Adipocyte (in vitro differentiated cells): ENCODE results near the gene ZBED5.
"Not testable (repeated sequence)": the region's sequence is repeated elsewhere in the genome, so short reads cannot be mapped to it uniquely, and the experiment has no call there.

ENCODE experiments used
- DNase-seq: peaks from one replicate; pipeline ENCODE4 v3.0.0-alpha.2; 2015; ENCODE audit warnings: low read depth
- H3K27me3 ChIP-seq: replicated peaks from 2 replicates; pipeline ENCODE4 v1.7.0; 2013; ENCODE audit warnings: mild to moderate bottlenecking, low read length, moderate library complexity; ENCODE audit not compliant: control insufficient read depth, insufficient read depth
- H3K36me3 ChIP-seq: 2 replicates; pipeline ENCODE4 v1.7.0; 2013; ENCODE audit warnings: low read length, mild to moderate bottlenecking, moderate library complexity; ENCODE audit not compliant: control insufficient read depth, insufficient read depth, severe bottlenecking
- H3K4me1 ChIP-seq: 2 replicates; pipeline ENCODE4 v1.7.0; 2013; ENCODE audit warnings: mild to moderate bottlenecking, low read length, moderate library complexity; ENCODE audit not compliant: control insufficient read depth, insufficient read depth
- H3K4me3 ChIP-seq: 2 replicates; pipeline ENCODE4 v1.7.0; 2013; ENCODE audit warnings: mild to moderate bottlenecking, low read length, moderate library complexity
- H3K9ac ChIP-seq: 2 replicates; pipeline ENCODE4 v1.7.0; 2013; ENCODE audit warnings: mild to moderate bottlenecking, low read length, moderate library complexity
- H3K9me3 ChIP-seq: 2 replicates; pipeline ENCODE4 v1.7.0; 2013; ENCODE audit warnings: mild to moderate bottlenecking, low read length, moderate library complexity; ENCODE audit not compliant: control insufficient read depth

Gene ZBED5

GRCh38 chr11:10829139-10829538 is 28.7 kb downstream of the ZBED5 start:
- Histone ChIP-seq H3K4me1 (no peaks in the 10 kb centered on the region), H3K9me3 (no peaks in the 10 kb centered on the region), H3K36me3 (no peaks in the 10 kb centered on the region), H3K27me3 (no peaks in the 10 kb centered on the region), H3K9ac (no peak overlapping the region), H3K4me3 (no peak overlapping the region)
- DNase-seq, result no peak

- H3K36me3 ChIP-seq, result no peaks in the 10 kb centered on the region
- H3K9me3 ChIP-seq, result no peaks in the 10 kb centered on the region
- no peaks in the 10 kb centered on the region for H3K27me3 ChIP-seq
- DNase-seq, result no peak
- peaks cover 5% of the 10 kb centered on the region for H3K4me1 ChIP-seq
- H3K9ac ChIP-seq, result no peak overlapping the region
- no peak overlapping the region for H3K4me3 ChIP-seq
Measured at GRCh38 chr11:10828402-10828801, 29.5 kb downstream of the ZBED5 start.

- no peak overlapping the region for H3K9ac ChIP-seq
- no peaks in the 10 kb centered on the region for H3K27me3 ChIP-seq
- H3K9me3 ChIP-seq, result no peaks in the 10 kb centered on the region
- H3K4me1 ChIP-seq, result peaks cover 5% of the 10 kb centered on the region
- DNase-seq, result no peak
- no peak overlapping the region for H3K4me3 ChIP-seq
- H3K36me3 ChIP-seq, result no peaks in the 10 kb centered on the region
Measured at GRCh38 chr11:10824888-10825287, 33.0 kb downstream of the ZBED5 start.

GRCh38 chr11:10823152-10823579 is 34.7 kb downstream of the ZBED5 start:
- Histone ChIP-seq H3K4me1 (peaks cover 5% of the 10 kb centered on the region), H3K9ac (no peak overlapping the region), H3K9me3 (no peaks in the 10 kb centered on the region), H3K27me3 (no peaks in the 10 kb centered on the region), H3K36me3 (no peaks in the 10 kb centered on the region), H3K4me3 (peak overlapping the region; percentile 33)
- no peak for DNase-seq

GRCh38 chr11:10822491-10822890 is 35.4 kb downstream of the ZBED5 start:
- H3K4me3 ChIP-seq, DNase-seq, H3K9ac ChIP-seq, H3K36me3 ChIP-seq, H3K4me1 ChIP-seq, H3K9me3 ChIP-seq, H3K27me3 ChIP-seq: not testable (repeated sequence)

GRCh38 chr11:10818594-10818993 is 39.3 kb downstream of the ZBED5 start:
- Histone ChIP-seq H3K4me3 (no peak overlapping the region), H3K4me1 (peaks cover 2% of the 10 kb centered on the region), H3K36me3 (no peaks in the 10 kb centered on the region), H3K9ac (no peak overlapping the region), H3K9me3 (no peaks in the 10 kb centered on the region), H3K27me3 (no peaks in the 10 kb centered on the region)
- peak; percentile 47 for DNase-seq

- peaks cover 8% of the 10 kb centered on the region for H3K4me1 ChIP-seq
- H3K4me3 ChIP-seq, result no peak overlapping the region
- H3K9me3 ChIP-seq, result no peaks in the 10 kb centered on the region
- no peak overlapping the region for H3K9ac ChIP-seq
- H3K27me3 ChIP-seq, result no peaks in the 10 kb centered on the region
- no peak for DNase-seq
- H3K36me3 ChIP-seq, result no peaks in the 10 kb centered on the region
Measured at GRCh38 chr11:10813945-10814344, 43.9 kb downstream of the ZBED5 start.

- peak; percentile 75 for DNase-seq
- H3K27me3 ChIP-seq, result no peaks in the 10 kb centered on the region
- peaks cover 26% of the 10 kb centered on the region for H3K36me3 ChIP-seq
Measured at GRCh38 chr11:10809373-10810160, 48.3 kb downstream of the ZBED5 start.

GRCh38 chr11:10808553-10809372 is 49.1 kb downstream of the ZBED5 start, which contains the start of gene EIF4G2:
TSS of gene EIF4G2 (minus strand) at chr11:10808926.
- H3K36me3 ChIP-seq, result peaks cover 34% of the 10 kb centered on the region

More at GRCh38 chr11:10809373-10810160, 48.3 kb downstream of the ZBED5 start:
- Histone ChIP-seq H3K4me3 (peak overlapping the region; percentile 97), H3K9me3 (no peaks in the 10 kb centered on the region), H3K4me1 (peaks cover 32% of the 10 kb centered on the region), H3K9ac (peak overlapping the region; percentile 100)

GRCh38 chr11:10808235-10808552 is 49.7 kb downstream of the ZBED5 start:
- H3K36me3 ChIP-seq, result peaks cover 40% of the 10 kb centered on the region
- peak overlapping the region; percentile 100 for H3K9ac ChIP-seq
- H3K4me3 ChIP-seq, result peak overlapping the region; percentile 97
- peaks cover 42% of the 10 kb centered on the region for H3K4me1 ChIP-seq
- H3K9me3 ChIP-seq, result no peaks in the 10 kb centered on the region
- no peaks in the 10 kb centered on the region for H3K27me3 ChIP-seq
- no peak for DNase-seq

More at GRCh38 chr11:10808553-10809372, 49.1 kb downstream of the ZBED5 start, which contains the start of gene EIF4G2:
- Histone ChIP-seq H3K4me3 (peak within 1 kb of the TSS; percentile 97), H3K9me3 (no peaks in the 10 kb centered on the region), H3K9ac (peak within 1 kb of the TSS; percentile 100), H3K27me3 (no peaks in the 10 kb centered on the region), H3K4me1 (peaks cover 41% of the 10 kb centered on the region)
- peak; percentile 99 for DNase-seq

GRCh38 chr11:10807493-10808234 is 50.2 kb downstream of the ZBED5 start:
- Histone ChIP-seq H3K36me3 (peaks cover 45% of the 10 kb centered on the region), H3K4me1 (peaks cover 42% of the 10 kb centered on the region), H3K27me3 (no peaks in the 10 kb centered on the region), H3K9ac (peak overlapping the region; percentile 100), H3K4me3 (peak overlapping the region; percentile 97), H3K9me3 (no peaks in the 10 kb centered on the region)
- peak; percentile 74 for DNase-seq
